Right atrium auricular region (tissue), 2 donors: ENCODE measurements around the gene ZNF507. TPM values are rescaled to one million over a fixed set of nuclear protein-coding genes. Genes with fewer than 3 reads are reported as not detected.
A peak's percentile ranks its signal among the peaks of the same experiment; 100 is the strongest.

Experiments used
- DNase-seq: peaks from one replicate; pipeline ENCODE4 v3.0.0-alpha.2; 2019; ENCODE audit warnings: low spot score
- H3K27ac ChIP-seq, 2 donors: fragments of 200-600 bp; sonication (generic); 1 replicate in 1 of 2; 2 replicates in 1 of 2; pipeline ENCODE4 v1.5.1; 2016 to 2019
- H3K27me3 ChIP-seq, 2 donors: fragments of 200-600 bp; sonication (generic); one replicate each; pipeline versions ENCODE4 v1.5.1 to v1.6.0; 2017 to 2019
- H3K36me3 ChIP-seq: fragments of 200-600 bp; sonication (generic); one replicate; pipeline ENCODE4 v1.5.1; 2016
- H3K4me1 ChIP-seq, 2 donors: fragments of 200-600 bp; sonication (generic); one replicate each; pipeline versions ENCODE4 v1.5.1 to v1.6.0; 2017 to 2019
- H3K4me3 ChIP-seq, 2 donors: fragments of 200-600 bp; sonication (generic); 1 replicate in 1 of 2; 2 replicates in 1 of 2; pipeline ENCODE4 v1.5.1; 2017 to 2019; ENCODE audit warnings: mild to moderate bottlenecking in 1 of 2, moderate library complexity in 1 of 2
- H3K9me3 ChIP-seq, 2 donors: fragments of 200-600 bp; sonication (generic); one replicate each; pipeline ENCODE4 v1.5.1; 2019
- CTCF ChIP-seq, 2 donors: fragments of 200-600 bp; sonication (generic); IDR thresholded peaks; one replicate each; pipeline ENCODE4 v1.5.1; 2019; ENCODE audit warnings: antibody characterized with exemption in 2 of 2
- total RNA-seq, 2 donors: library from RNA; depleted of rRNA; stranded (reverse); fragments of >200 nt; gene quantifications; one replicate each; pipeline ENCODE4 v1.1.0, GENCODE V29; 2016

ZNF507 gene
- total RNA-seq, 2 donors from 2014 or later = 9.0 to 12.7 TPM

GRCh38 chr19:32317086-32317485, 28.3 kb upstream of the ZNF507 start:
- TF ChIP-seq CTCF (IDR thresholded peaks at IDR 0.05) = no peak
- H3K27ac ChIP-seq = no peak overlapping the region
- no peak overlapping the region for H3K4me3 ChIP-seq
- no peaks in the 10 kb centered on the region for H3K36me3 ChIP-seq
- no peak for DNase-seq
- H3K9me3 ChIP-seq = no peaks in the 10 kb centered on the region
- H3K4me1 ChIP-seq = no peaks in the 10 kb centered on the region
- H3K27me3 ChIP-seq = no peaks in the 10 kb centered on the region

- Histone ChIP-seq H3K36me3 (no peaks in the 10 kb centered on the region), H3K4me3 (no peak overlapping the region), H3K9me3 (no peaks in the 10 kb centered on the region), H3K4me1 (no peaks in the 10 kb centered on the region), H3K27me3 (no peaks in the 10 kb centered on the region), H3K27ac (no peak overlapping the region)
- DNase-seq = no peak
- peak in 1 of 2 donors; percentile 25 for TF ChIP-seq CTCF (IDR thresholded peaks at IDR 0.05)
Observed at GRCh38 chr19:32318884-32319520, 26.4 kb upstream of the ZNF507 start.

- Histone ChIP-seq H3K4me1 (no peaks in the 10 kb centered on the region), H3K4me3 (no peak overlapping the region), H3K27me3 (no peaks in the 10 kb centered on the region), H3K36me3 (no peaks in the 10 kb centered on the region), H3K9me3 (no peaks in the 10 kb centered on the region), H3K27ac (no peak overlapping the region)
- peak; percentile 21 for DNase-seq
- no peak for TF ChIP-seq CTCF (IDR thresholded peaks at IDR 0.05)
Observed at GRCh38 chr19:32322541-32322940, 22.9 kb upstream of the ZNF507 start.

- H3K36me3 ChIP-seq = no peaks in the 10 kb centered on the region
- H3K27ac ChIP-seq = no peak overlapping the region
- TF ChIP-seq CTCF (IDR thresholded peaks at IDR 0.05) = no peak
- no peaks in the 10 kb centered on the region for H3K27me3 ChIP-seq
- no peak for DNase-seq
- no peaks in the 10 kb centered on the region for H3K9me3 ChIP-seq
- no peak overlapping the region for H3K4me3 ChIP-seq
- no peaks in the 10 kb centered on the region for H3K4me1 ChIP-seq
Observed at GRCh38 chr19:32324631-32325285, 20.7 kb upstream of the ZNF507 start.

GRCh38 chr19:32330213-32330857, 15.1 kb upstream of the ZNF507 start:
- H3K4me1 ChIP-seq = no peaks in the 10 kb centered on the region
- H3K36me3 ChIP-seq = no peaks in the 10 kb centered on the region
- no peak overlapping the region for H3K27ac ChIP-seq
- H3K27me3 ChIP-seq = no peaks in the 10 kb centered on the region
- no peak for DNase-seq
- TF ChIP-seq CTCF (IDR thresholded peaks at IDR 0.05) = no peak
- no peak overlapping the region for H3K4me3 ChIP-seq
- H3K9me3 ChIP-seq = no peaks in the 10 kb centered on the region
